A172 (cell line): Measurements from ENCODE around the gene TMEM129. TPM values are rescaled to one million over a fixed set of nuclear protein-coding genes. Genes with fewer than 3 reads are reported as not detected.
"Not testable (repeated sequence)": the region's sequence is repeated elsewhere in the genome, so short reads cannot be mapped to it uniquely, and the experiment has no call there.

Experiments
- DNase-seq: peaks from one replicate; pipeline ENCODE4 v3.0.0-alpha.2; 2015; ENCODE audit warnings: low spot score
- total RNA-seq: library from RNA; depleted of rRNA; stranded (reverse); fragments of >200 nt; shearing (Covaris generic); gene quantifications from 2 replicates; pipeline ENCODE4 v1.2.3, GENCODE V29; 2014

The TMEM129 gene
- total RNA-seq, 1 experiment from 2014 or later, result 43.7 TPM

DNA sequence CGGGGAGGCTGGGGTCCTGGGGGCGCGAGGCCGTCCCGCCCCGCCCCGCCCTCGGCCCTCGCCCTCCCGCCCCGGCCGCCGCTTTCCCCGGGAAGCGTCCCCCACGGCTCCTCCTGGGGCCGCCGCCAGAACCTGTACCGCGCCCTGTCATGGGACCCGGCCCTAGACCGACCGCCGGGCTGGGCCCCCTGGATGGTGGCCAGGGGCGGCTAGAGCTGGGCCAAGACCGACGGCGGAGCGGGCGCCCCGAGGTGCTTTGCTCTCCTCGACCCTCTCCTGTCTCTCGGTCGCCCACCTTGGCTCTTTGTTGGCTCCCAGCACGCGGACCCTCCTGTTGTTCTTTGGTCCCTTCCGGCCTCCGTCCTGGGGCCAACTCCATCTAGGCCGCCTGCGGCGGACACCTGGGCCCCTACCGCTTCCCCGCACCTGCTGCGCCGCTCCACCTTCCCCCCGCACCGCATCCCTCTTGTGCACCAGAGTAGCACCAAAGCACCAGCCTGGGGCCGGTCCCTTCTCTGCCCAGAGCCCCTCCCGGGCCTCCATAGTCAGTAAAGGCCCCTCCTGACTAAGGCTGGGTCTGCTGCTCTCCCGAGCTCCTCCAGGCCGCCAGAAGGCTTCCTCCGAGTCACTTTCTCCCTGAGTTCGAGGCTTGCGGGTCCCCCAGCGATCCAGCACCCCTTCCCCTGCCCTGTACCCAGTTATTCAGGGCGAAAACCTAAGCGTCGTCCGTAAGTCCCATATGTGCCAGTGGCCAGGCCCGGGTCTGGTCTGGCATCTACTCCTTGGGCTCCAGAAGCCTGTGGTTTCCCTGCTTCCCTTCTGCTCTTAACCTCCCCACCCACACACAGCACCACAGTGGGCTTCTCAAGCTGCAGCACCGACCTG, 785 bp upstream of the TMEM129 start:
- no peak for DNase-seq

DNA sequence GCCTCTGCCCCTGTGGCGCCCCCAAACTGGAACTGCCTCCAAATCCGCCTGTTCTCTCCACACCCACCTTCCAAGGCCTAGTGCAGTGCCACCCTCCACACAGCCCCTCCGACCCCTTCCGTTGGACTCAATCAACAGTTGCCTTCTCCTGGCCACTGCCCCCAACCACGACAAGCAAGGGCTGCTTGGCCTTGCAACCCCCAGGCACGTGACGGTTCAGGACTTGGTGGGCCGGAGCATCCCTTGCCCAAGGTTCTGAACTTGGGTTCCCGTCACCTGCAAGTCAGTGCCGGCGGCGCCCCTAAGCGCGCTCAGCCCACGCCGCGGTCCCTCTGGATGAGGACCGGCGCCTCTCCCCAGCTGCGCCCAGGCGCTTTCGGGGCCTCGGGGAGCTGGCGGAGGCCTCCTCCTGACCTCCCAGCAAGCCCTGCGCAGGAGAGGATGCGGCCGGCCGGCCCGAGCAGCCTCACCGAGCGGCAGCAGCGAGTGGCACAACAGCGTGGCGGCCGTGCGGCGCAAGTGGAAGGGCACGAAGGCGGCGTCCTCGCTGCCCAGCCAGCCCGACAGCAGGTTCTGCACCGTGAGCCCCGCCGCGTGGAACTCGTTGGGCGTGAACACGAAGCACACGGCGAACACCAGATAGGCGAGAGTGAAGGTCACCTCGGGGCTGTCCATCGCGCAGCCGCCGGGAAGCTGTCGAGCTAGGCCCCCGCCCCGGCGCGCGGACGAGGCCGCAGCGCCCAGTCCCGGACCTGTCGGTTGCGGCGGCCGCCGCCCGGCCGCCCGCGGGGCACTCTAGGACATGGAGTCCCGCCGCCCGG, 750 bp downstream of the TMEM129 start:
- DNase-seq, result no peak

DNA sequence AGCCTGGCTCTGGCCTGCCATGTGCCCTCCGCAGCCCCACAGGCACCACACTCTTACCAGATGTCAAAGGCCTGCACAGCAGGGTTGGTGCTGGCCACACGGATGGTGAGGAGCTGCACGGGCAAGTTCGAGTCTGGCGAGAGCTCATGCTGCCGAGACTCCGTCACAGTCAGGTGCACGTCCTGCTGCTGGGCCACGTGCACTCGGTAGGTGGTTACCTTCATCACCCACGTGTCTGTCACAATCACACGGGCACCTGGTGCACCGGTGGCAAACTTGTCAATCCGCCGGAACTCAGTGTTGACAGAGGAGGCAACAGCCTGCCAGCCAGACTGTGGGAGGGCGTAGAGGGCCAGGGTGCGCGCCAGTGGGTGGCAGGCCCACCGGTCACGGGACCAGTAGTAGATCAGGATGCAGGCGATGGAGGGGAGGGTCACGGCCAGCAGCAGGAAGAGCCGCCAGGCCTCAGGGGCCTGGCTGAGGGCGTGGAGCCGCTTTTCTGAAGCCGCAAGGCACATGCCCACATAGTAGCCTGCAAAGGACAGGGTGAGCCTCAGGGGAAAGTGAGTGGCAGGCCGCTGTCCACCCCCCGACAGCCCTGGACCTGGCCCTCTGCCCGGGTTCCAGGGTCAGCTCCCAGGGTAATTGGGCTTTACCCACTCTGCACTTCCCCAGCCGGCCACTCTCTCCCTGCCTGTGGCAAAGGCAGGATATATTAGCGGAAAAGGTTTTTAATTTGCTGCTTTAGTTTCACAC, 2.9 kb downstream of the TMEM129 start:
- DNase-seq, result no peak

DNA sequence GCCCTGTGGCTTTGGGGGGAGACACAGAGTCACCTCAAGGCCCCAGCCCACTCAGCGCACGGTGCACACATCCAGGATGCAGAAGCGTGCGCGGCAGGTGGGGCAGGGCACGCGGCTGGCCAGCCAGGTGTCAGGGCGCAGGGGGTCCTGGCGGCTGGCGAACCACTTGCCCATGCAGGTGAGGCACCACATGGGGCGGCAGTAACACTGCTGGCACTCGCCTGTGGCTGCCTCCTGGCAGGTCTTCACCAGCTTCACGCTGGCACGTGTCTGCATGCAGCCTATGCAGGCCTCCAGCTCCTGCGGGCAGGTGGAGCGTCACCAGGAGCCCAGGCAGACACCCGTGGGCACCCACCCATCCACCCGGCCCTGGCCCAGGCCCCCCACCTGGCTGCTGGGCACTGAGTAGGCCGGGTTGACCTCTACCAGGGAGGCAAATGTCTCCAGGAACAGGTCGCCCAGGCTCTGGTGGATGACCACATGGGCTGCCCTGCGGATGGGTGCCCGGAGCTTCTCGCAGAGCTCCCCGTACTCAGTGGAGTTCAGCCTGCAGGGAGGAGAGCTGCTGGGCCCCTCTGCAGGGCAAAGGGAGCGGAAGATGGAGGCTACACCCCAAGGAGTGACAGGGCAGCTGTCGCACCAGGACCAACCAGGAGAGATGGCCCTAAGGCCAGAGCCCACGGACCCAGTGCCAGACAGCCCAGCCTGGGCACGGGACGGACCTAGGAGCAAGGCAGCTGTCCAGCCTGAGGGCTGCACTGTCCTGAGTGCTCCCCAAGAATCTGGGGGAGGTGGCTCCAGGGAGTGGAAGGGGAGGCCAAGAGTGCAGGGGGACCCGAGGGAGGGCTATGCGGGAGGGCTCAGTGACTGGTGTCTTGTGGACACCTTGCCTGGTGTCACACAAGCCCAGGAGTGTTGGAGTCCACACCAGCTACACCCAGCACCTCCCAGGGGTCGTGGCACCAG, 3.7 kb downstream of the TMEM129 start:
- DNase-seq, result no peak

DNA sequence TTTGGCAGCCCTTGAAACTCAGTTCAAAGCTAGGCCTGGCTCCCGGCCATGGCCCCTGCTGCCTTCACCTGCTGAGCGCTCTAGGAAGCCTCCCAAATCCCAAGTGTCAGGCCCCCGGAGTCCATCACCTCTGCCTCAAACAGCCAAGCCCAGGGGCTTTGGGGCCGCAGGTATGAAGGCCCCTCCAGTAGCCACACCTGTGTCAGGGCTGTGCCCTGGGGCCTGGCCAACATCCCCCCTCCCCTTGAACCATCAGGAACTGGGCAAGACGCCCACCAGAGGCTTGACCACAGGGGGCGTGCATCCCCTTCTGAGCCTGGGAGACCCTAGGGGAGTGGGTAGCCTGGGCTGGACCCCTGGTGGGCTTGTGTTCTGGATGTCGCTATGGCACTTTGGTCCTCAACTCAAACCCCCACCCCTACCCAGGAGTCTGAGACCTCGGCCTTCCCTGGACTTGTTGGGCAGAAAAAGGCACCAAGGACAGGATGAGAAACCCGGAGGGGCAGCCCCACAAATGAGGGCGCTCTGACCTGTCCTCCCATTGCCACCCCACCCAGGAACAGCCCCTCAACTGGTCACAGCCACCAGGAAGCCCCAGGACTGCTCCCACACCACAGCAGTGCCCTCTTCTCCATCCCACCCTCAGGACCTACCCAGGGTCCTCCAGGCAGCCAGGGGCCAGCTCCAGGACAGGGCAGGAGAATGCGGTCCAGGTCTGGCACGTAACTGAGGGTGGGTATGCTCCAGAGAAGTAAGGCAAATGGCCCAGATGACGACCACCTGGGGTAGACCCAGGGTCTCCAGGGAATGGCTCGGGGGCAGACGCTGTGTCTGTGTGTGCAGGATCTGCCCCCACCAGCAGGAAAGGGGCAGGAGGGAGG, 4.8 kb downstream of the TMEM129 start:
- DNase-seq, result no peak

DNA sequence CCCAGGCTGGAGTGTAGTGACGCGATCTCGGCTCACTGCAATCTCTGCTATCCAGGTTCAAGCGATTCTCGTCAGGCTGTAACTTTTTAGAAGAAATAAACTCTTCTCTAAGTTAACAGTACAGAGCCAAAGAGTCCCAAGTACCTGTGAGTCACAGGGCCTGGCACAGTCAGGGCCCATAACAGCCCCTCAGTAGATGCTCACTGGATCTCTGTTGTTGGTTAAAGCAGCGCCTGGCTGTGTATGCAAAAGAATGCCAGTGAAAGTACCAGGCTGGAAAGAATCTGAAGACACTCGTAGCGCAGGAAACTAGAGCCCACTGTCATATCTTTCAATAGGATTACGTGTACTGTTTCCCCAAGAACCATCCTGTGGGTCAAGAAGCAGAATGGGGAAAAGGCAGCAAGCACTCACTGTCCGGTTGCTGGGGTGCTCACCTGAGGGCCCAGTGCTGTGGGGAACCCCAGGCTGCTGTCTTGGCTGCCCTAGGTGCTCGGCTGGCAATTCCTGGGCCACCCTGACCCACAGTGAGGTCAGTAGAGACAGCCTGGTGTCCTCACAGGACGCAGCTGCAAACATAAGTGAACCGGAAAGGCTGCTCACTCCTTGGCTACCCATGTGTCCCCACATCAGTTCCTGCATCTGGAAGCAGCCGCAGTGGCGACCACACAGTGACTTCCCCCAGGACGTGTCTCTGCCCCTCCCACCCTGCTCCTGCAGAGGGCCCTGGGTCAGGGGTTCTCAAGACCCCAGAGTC, 5.9 kb downstream of the TMEM129 start:
- no peak for DNase-seq

DNA sequence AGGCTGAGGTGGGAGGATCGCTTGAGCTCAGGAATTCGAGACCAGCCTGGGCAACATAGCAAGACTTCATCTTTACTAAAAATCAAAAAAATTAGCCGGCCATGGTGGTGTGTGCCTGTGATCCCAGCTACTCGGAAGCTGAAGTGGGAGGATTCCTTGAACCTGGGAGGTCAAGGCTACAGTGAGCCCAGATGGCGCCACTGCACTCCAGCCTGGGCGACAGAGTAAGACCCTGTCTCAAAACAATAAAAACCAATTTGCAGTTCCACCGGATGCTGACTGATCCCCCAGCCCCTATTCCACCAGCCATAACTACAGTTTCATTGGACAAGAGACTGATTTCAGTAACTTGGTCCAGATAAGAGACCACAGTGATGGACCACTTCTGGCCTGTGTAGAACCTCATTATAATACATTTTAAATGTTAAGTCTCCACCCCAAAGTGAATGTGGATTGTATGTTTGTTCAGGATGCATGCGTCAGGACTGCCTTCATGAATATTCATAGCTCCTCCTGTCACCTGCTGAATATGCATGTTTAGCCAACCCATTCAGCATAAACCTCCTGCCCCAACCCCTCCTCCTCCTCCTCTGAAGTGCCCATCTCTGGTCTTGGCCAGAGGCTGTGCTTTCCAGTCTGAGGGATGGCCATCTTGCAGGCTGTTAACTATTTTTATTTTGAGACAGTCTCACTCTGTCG, 6.7 kb downstream of the TMEM129 start:
- DNase-seq, result no peak

DNA sequence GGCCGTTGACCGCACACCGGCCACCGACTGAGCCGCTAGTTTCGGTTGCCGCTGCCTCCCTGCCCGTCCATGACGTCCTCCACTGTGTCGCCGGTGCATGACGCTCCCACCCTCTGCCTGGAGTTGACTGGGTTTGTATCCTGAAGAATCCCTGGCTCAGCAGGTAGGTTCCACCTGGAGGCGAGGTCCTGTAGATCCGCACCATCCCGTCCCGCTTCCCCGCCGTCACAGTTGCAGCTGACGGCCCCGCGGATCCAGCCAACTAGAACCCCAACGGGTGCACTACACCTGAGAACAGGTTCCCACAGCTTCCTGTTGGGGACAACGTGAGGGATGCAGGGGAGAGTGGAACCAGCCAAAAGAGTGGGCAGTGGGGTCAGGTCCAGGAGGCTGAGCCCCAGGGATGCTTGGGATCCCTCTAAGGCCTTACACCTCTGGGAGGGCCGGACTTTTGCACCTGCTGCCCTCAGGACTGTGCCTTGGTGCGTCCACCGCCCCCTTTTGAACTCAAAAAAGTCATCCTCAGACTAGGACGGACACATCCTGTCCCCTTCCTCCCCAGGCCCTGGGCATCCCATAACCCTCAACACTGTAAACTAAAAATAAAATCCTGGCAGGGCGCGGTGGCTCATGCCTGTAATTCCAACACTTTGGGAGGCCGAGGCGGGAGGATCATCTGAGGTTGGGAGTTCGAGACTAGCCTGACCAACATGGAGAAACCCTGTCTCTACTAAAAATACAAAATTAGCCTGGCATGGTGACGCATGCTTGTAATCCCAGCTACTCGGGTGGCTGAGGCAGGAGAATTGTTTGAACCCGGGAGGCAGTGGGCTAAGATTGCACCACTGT, 7.9 kb downstream of the TMEM129 start:
- DNase-seq, result no peak

DNA sequence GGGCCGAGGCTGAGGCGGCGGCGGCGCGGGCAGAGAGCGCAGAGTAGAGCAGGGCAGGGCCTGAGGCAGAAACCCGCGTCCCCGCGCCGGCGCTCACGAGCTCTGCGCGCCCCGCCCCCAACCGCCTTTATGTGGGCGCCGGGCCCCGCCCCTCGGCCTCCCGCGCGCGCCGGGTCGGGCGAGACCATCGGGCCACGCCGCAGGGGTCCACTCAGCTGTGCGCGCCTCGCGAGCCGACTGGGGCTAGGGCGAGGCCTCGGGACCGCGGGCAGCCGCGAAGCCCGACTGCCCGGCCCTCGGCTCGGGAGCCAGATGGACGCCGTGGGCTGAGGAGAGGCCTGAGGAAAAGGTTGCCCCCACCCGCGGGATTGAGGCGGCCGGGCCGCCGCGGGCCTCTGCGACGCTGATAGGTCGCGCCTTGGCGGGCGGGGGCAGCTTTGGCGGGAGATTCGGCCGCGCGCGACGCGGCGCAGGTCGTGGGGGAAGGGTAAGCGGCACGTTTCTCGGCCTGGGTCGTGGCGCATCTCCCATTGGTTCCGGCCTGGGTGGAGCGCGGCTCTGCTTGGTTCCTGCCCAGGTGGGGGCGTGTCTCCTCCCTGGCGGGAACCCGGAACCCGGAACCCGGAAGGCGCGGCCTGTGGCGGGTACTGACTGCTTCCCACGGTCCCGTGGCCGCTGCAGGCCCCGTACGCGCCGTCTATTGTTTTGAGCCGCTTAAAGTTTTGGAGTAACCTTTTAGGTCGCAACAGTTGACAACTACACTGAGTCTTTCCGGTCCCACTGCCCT, 8.7 kb downstream of the TMEM129 start, which contains the start of gene SLBP:
SLBP (minus strand) TSS at position 104 of the 787 bp plus-strand sequence. CDS start 131 bp downstream, outside the sequence.
- DNase-seq, result peak; percentile 84

DNA sequence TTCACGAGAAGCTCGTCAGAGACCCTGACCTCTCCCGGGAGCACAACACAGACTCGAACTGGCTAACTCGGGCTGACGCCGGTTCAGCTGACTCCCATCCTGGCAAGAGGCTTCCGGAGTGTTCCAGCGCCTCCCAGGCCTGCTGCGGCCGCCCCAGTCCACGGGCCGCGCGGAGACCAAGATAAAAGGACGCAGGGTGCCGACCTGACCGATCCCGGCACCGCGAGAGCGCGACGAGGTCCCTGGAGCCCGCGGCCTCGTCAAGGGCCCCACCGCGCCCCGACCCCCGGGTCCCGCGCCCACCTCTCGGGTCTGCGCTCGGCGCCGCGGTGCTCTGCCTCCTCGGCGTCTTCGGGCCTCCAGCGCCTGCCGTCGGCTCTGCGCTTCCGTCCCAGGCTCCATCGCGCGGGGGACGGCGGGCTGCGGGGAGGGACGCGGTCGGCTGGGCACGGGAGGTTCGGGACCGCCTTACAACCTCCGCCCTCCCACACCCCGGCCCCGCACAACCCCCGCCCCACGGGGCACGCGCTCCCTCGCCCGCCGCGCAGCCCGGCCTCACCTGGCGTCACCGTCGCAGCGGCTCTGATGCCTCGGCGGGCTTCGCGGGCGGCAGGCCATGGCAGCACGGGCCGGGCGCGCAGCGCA, 9.4 kb downstream of the TMEM129 start:
- no peak for DNase-seq

DNA sequence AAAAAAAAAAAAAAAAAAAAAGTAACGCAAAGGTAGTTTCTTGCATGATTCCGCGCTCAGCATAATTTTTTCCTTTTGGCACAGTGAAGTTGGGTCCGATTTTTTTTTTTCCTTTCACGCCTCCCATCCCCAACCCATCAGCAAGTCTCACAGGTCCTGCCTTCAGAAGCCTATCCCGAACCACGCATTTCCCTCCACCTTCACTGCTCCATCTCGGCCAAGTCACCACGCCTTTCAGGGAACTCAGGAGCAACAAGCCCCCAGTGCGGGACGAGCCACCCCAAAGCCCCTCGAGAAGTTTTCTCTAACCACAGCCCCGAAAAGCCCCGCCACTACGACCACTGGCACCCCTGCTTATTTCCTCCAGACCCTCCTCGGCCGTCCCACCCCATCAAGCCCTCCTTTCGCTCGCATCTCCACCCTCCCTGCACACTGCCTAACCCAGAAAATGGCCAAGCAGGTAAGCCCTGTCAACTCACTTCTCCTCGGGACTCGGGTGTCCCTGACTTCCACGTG, 10.0 kb downstream of the TMEM129 start:
- no peak for DNase-seq

DNA sequence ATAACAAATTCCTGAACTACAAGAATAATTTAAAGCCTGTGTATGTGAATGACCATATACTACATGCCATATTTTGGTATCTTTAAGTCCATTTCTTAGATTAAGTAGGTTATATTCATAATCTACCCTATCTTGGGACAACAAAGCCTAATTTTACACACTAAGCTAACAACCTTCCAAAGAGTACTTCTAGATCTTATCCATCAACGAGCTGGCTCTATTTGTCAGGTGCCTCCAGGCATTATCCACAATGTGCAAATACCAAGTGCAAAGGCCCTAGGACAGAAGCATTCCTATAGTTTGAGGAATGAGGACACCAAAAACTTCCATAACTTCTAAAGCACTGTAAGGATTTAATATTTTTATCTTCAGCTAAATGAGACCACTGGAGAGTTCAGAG, 12.5 kb downstream of the TMEM129 start:
- no peak for DNase-seq

DNA sequence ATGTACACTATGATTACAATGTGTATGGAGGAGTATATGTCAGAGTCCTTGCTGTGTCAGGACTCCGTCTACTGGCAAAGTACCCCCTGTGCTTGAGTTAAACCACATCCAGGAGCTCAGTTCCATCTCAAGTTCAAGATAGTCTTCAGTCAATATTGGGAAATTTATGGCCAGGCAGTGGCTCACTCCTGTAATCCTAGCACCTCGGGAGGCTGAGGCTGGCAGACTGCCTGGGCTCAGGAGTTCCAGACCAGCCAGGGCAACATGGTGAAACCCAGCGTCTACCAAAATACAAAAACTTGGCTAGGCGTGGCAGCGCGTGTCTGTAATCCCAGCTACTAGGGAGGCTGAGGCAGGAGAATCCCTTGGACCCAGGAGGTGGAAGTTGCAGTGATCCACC, 14.8 kb downstream of the TMEM129 start:
- DNase-seq, result no peak

DNA sequence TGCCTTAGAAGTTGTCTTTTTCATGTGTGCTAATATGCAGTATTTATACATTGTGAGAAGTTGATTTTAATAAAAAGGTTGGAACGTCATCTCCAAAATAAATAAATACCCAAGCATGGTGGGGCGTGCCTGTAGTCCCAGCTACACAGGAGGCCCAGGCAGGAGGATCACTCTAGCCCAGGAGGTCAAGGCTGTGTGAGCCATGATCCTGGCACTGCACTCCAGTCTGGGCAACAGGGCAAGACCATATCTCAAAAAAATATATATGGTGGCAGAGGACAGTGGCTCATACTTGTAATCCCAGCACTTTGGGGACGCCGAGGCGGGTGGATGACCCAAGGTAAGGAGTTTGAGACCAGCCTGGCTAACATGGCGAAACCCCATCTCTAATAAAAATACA, 15.4 kb downstream of the TMEM129 start:
- no peak for DNase-seq

DNA sequence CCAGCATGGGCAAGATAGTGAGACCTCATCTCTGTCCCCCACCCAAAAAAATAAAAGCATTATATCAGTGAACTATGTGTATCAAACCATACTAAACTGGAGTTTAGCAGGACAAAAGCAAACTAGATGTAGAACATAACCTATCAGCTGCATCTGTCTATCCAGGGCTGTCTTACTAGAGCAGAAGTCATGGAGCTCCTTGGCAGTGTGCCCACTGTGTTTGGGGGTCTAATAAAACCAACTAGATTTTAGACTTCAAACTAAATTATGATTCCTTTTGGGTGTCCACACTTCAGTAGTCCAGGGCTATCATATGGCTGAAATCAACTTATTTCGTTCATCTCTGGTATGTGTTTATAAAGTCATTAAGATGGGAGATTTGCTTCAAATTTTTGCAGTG, 17.3 kb downstream of the TMEM129 start:
- DNase-seq, result no peak

DNA sequence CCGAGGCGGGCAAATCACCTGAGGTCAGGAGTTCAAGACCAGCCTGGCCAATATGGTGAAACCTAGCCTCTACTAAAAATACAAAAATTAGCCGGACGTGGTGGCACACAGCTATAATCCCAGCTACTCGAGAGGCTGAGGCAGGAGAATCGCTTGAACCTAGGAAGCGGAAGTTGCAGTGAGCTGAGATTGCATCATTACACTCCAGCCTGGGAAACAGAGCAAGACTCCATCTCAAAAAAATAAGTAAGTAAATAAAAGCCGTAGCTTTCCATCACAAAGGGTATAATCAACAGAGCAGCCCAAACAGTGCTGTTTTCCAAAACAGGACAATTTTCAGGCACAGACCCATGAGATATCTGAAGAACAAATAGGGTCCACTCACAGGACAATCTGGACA, 19.5 kb downstream of the TMEM129 start:
- not testable (repeated sequence) for DNase-seq
